Heart right ventricle (tissue), 16 donors: ENCODE measurements around the gene KMT2C. TPM values are rescaled to one million over a fixed set of nuclear protein-coding genes. Genes with fewer than 3 reads are reported as not detected.
"Not testable (repeated sequence)": the region's sequence is repeated elsewhere in the genome, so short reads cannot be mapped to it uniquely, and the experiment has no call there.

Experiments used
- ATAC-seq, 8 donors: fragments of 200-7000 bp; cut with Tn5 transposase; one replicate each; pipeline ENCODE4 v1.9.1; 2020; ENCODE audit warnings: mild to moderate bottlenecking in 8 of 8, moderate library complexity in 8 of 8, moderate number of reproducible peaks in 1 of 8
- DNase-seq, 2 donors: peaks; one replicate each; pipeline ENCODE4 v3.0.0-alpha.2; 2020
- H3K27ac ChIP-seq, 10 donors: fragments of 200-600 bp; sonication (generic) in 2 of 10; one replicate each; pipeline versions ENCODE4 v1.5.0 to v1.8.0; 2020 to 2022; ENCODE audit warnings: mild to moderate bottlenecking in 3 of 10
- H3K27me3 ChIP-seq, 7 donors: fragments of 200-600 bp; one replicate each; pipeline ENCODE4 v1.8.0; 2021 to 2022; ENCODE audit warnings: mild to moderate bottlenecking in 2 of 7
- H3K36me3 ChIP-seq, 9 donors: fragments of 200-600 bp; sonication (generic) in 1 of 9; one replicate each; pipeline versions ENCODE4 v1.5.0 to v1.8.0; 2020 to 2022; ENCODE audit warnings: mild to moderate bottlenecking in 2 of 9
- H3K4me1 ChIP-seq, 9 donors: fragments of 200-600 bp; sonication (generic) in 1 of 9; one replicate each; pipeline versions ENCODE4 v1.5.0 to v1.8.0; 2020 to 2022; ENCODE audit warnings: mild to moderate bottlenecking in 4 of 9
- H3K4me3 ChIP-seq, 10 donors: fragments of 200-600 bp; sonication (generic) in 2 of 10; one replicate each; pipeline versions ENCODE4 v1.5.0 to v1.8.0; 2020 to 2022; ENCODE audit warnings: mild to moderate bottlenecking in 7 of 10, moderate library complexity in 2 of 10
- H3K9me3 ChIP-seq, 11 donors: fragments of 200-600 bp in 10 of 11; sonication (generic) in 2 of 11; one replicate each; pipeline versions ENCODE4 v1.5.0 to v1.8.0; 2013 to 2022; ENCODE audit warnings: mild to moderate bottlenecking in 2 of 11, control low read depth in 1 of 11, moderate library complexity in 1 of 11
- WGBS, 2 donors: extraction: QIAGEN DNeasy Blood & Tissue Kit; methylation state at CpG; one replicate each; pipeline ENCODE4 v1.1.7; 2013; ENCODE audit warnings: inconsistent platforms in 1 of 2; 5-methylcytosine and 5-hydroxymethylcytosine counted together
- intact Hi-C, 10 donors: fragments of 100-400 bp; cut with DNase I; formaldehyde crosslinking; loops; one replicate each; pipeline versions ENCODE4 v1.11.1 to v1.14.2; 2022
- polyA plus RNA-seq, 2 donors: library from polyadenylated mRNA; stranded (reverse); fragments of 200-250 nt; gene quantifications; one replicate each; pipeline ENCODE4 v1.2.3, GENCODE V29; 2013
- total RNA-seq, 10 donors: library from RNA; stranded (reverse); fragmentation: NEBNext Ultra II Directional in 3 of 10; extraction: Animal tissue kit (Norgen Biotek cat#: 25700) in 3 of 10; gene quantifications; one replicate each; pipeline versions ENCODE4 v1.2.1 to v1.2.4, GENCODE V29; 2021 to 2023
- TF ChIP-seq, protein P1 (sequence below), 9 donors: fragments of 200-600 bp; sonication (generic) in 2 of 9; IDR thresholded peaks; one replicate each; pipeline versions ENCODE4 v1.5.0 to v1.8.0; 2021 to 2022; ENCODE audit warnings: antibody characterized with exemption in 9 of 9, mild to moderate bottlenecking in 5 of 9, moderate library complexity in 1 of 9
- donor health status: Arrhythmogenic right ventricular cardiomyopathy.
- donor health status: ischemic (EF 13 %, LVEDD 7.1; RV severe dilation, severe dysfunction).
- donor health status: healthy with polysubstance abuse.
- donor health status: DM: no; HTN: yes; CAD: no.
- donor health status: DM: no; HTN: no; CAD: no.
- donor health status: ischemic (EF 25% LVEDD 6.9; RV normal size, moderate dysfunction).
- donor health status: ischemic (EF 25% LVEDD 5.7; RV mildly dilated, moderate dysfunction).
- donor health status: healthy.
- donor health status: DM: yes; HTN: yes; CAD: no.
- donor health status: Ischemic cardiomyopathy.
- donor health status: ischemic (EF 35%, LVEDD 5.7; RV mildly dilated, moderate dysfunction).
- donor health status: nonischemic (EF 11% LVEDD 7.7; RV severe dilation, severe dysfunction).
- donor health status: DM: yes; HTN: yes; CAD: no.
- donor health status: PGD.
- donor health status: ischemic (EF 29% LVEDD 5.4; RV normal size, mild dysfunction).
- donor health status: nonischemic (EF 23%, LVEDD 6.1; RV moderate dilation, normal function).

The KMT2C gene
- total and polyA plus RNA-seq, 12 donors, result 5.5 to 54.3 (median 46.3) TPM

DNA sequence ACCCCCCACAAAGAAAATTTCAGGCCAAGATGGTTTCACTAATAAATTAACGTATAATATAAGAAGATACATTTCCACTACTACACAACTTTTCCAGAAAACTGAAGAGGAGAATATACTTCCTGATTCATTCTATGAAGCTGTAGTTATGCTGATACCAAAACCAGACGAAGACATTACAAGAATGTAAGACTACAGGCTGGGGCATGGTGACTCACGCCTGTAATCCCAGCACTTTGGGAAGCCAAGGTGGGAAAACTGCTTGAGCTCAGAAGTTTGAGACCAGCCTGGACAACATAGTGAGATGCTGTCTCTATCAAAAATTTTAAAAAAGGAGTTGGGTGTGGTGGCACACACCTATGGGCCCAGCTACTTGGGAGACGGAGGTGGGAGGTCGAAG, 201.4 kb downstream of the KMT2C start:
- H3K27me3 ChIP-seq, DNase-seq, intact Hi-C loops, H3K4me1 ChIP-seq, ATAC-seq, H3K9me3 ChIP-seq, H3K4me3 ChIP-seq, H3K27ac ChIP-seq: not testable (repeated sequence)
- WGBS, 2 donors, result 93 to 97% methylated on average over 5 of the region's 5 CpGs
- peaks cover 0 to 84% (median 16%) of the 10 kb centered on the region in 9 donors for H3K36me3 ChIP-seq

DNA sequence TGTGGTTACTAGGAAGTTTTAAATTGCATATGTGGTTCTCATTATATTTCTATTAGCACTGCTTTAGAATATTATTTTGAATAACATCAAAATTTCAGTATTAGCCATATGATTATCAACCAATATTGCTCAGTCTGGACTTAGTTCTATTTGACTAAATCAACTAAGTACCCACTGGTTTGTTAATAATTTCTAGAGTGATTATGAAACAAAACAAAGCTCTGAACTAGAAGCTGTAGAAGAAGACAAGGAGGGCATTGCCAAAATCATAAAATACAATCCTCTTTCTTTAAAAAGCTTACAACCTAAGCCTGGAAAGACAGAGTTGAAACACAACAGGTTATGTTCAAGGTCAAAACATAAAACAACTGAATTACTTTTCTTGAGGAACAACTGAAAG, 204.7 kb downstream of the KMT2C start:
- intact Hi-C loops, result no loop called here
- H3K4me1 ChIP-seq, result no peaks in the 10 kb centered on the region
- ATAC-seq (no peak), DNase-seq (no peak)
- no peaks in the 10 kb centered on the region for H3K9me3 ChIP-seq
- TF ChIP-seq, protein P1, sequence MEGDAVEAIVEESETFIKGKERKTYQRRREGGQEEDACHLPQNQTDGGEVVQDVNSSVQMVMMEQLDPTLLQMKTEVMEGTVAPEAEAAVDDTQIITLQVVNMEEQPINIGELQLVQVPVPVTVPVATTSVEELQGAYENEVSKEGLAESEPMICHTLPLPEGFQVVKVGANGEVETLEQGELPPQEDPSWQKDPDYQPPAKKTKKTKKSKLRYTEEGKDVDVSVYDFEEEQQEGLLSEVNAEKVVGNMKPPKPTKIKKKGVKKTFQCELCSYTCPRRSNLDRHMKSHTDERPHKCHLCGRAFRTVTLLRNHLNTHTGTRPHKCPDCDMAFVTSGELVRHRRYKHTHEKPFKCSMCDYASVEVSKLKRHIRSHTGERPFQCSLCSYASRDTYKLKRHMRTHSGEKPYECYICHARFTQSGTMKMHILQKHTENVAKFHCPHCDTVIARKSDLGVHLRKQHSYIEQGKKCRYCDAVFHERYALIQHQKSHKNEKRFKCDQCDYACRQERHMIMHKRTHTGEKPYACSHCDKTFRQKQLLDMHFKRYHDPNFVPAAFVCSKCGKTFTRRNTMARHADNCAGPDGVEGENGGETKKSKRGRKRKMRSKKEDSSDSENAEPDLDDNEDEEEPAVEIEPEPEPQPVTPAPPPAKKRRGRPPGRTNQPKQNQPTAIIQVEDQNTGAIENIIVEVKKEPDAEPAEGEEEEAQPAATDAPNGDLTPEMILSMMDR (IDR thresholded peaks at IDR 0.05), result no peak
- no peaks in the 10 kb centered on the region for H3K27me3 ChIP-seq
- no peak overlapping the region for H3K27ac ChIP-seq
- no peak overlapping the region for H3K4me3 ChIP-seq
- H3K36me3 ChIP-seq, result peaks cover 0 to 99% (median 15%) of the 10 kb centered on the region in 9 donors

DNA sequence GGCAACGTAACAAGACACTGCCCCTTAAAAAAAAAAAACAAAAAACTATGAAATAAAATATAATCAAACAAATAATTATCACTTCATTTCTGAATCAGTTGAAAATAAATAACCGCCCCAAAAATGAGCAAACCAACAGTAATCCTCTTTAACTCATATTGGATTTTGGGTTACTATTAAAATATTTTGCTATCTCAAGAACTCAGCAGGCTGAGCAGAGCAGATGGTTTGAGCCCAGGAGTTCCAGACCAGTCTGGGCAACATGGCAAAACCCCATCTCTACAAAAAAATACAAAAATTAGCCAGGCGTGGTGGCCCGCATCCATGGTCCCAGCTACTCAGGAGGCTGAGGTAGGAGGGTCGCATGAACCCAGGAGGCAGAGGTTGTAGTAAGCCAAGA, 216.2 kb downstream of the KMT2C start:
- H3K27me3 ChIP-seq, ATAC-seq, H3K9me3 ChIP-seq, H3K27ac ChIP-seq, H3K4me3 ChIP-seq, intact Hi-C loops, H3K4me1 ChIP-seq, DNase-seq: not testable (repeated sequence)
- 96 to 97% methylated on average over 5 of the region's 5 CpGs for WGBS, 2 donors
- H3K36me3 ChIP-seq, result peaks cover 0 to 93% (median 30%) of the 10 kb centered on the region in 9 donors

DNA sequence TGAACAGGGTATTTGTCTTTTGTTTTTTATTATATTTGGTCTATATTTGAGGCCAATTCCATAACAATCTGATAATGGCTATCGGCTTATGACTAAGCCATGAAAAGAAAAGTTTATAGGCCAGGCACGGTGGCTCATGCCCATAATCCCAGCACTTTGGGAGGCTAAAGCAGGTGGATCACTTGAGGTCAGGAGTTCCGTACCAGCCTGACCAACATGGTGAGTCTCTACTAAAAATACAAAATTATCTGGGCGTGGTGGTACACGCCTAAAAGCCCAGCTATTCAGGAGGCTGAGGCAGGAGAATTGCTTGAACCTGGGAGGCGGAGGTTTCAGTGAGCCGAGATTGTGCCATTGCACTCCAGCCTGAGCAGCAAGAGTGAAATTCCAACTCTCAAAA, 227.0 kb downstream of the KMT2C start:
- H3K4me1 ChIP-seq, H3K4me3 ChIP-seq, H3K27ac ChIP-seq, DNase-seq, H3K9me3 ChIP-seq, intact Hi-C loops, H3K27me3 ChIP-seq, ATAC-seq: not testable (repeated sequence)
- WGBS, 2 donors, result 98 to 99% methylated on average over 7 of the region's 7 CpGs
- peaks cover 0 to 78% (median 9%) of the 10 kb centered on the region in 9 donors for H3K36me3 ChIP-seq

DNA sequence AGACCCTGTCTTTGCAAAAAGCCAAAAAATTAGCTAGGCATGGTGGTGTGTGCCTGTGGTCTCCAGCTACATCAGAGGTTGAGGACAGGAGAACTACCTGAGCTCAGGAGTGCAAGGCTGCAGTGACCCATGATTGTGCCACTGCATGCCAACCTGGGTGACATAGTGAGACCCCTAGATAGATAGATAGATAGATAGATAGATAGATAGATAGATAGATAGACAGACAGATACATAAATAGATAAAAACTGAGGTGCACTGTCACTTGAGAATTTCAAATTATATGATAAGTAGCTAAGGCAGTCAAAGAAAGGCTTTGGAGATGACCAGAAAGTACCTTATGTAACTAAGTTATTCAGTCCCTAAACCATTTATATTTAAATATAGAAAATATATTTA, 231.4 kb downstream of the KMT2C start:
- H3K27ac ChIP-seq, DNase-seq, H3K4me1 ChIP-seq, ATAC-seq, intact Hi-C loops, H3K9me3 ChIP-seq, H3K27me3 ChIP-seq, H3K4me3 ChIP-seq: not testable (repeated sequence)
- H3K36me3 ChIP-seq, result peaks cover 0 to 82% (median 18%) of the 10 kb centered on the region in 9 donors

DNA sequence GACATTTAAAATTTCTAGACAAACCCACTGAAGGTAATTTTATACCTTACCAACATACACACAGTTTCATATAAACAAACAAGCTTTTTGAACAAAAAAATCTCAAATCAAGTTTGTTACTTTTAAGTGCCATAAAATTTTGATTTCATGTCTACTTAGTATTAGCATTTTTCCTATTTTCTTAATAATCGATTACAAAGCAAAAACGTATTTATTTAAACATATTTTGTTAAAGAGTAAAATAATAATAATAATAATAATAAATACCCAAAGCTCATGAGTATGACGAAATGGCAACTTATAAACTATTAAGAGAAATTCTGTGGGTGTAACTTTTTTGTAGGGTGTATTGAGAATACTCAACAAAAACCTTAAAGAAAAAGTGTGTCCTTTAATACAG, 232.7 kb downstream of the KMT2C start:
- peaks cover 0 to 4% (median 0%) of the 10 kb centered on the region in 9 donors for H3K4me1 ChIP-seq
- 94 to 95% methylated on average over 3 of the region's 3 CpGs for WGBS, 2 donors
- DNase-seq (no peak), ATAC-seq (no peak)
- TF ChIP-seq, protein P1 (IDR thresholded peaks at IDR 0.05), result no peak
- H3K27ac ChIP-seq, result no peak overlapping the region
- no peak overlapping the region for H3K4me3 ChIP-seq
- intact Hi-C loops, result no loop called here
- H3K36me3 ChIP-seq, result peaks cover 0 to 91% (median 28%) of the 10 kb centered on the region in 9 donors
- no peaks in the 10 kb centered on the region for H3K27me3 ChIP-seq
- no peaks in the 10 kb centered on the region for H3K9me3 ChIP-seq
